GM19463 (cell line): ENCODE measurements around the gene ZNF563.
A peak's percentile ranks its signal among the peaks of the same experiment; 100 is the strongest.

Experiments used
- ATAC-seq: cut with Tn5 transposase; IDR thresholded peaks from one replicate; pipeline ENCODE4 v1.9.1; 2021; ENCODE audit warnings: mild to moderate bottlenecking, moderate library complexity; ENCODE audit not compliant: unreplicated experiment

The ZNF563 gene

GRCh38 chr19:12295191-12295590 is 38.2 kb downstream of the ZNF563 start:
- ATAC-seq = no peak

GRCh38 chr19:12294249-12295158 is 38.9 kb downstream of the ZNF563 start, which contains the start of gene ZNF44:
Gene ZNF44, minus strand, starts transcription at chr19:12294883. Its CDS starts 189 bp downstream, at chr19:12294694.
- peak; percentile 88 for ATAC-seq

- peak; percentile 62 for ATAC-seq
Observed at GRCh38 chr19:12293777-12294248, 39.6 kb downstream of the ZNF563 start.

- ATAC-seq = no peak
Observed at GRCh38 chr19:12289790-12290065, 43.7 kb downstream of the ZNF563 start.

GRCh38 chr19:12287958-12288500 is 45.4 kb downstream of the ZNF563 start:
- ATAC-seq = no peak

GRCh38 chr19:12284631-12285030 is 48.8 kb downstream of the ZNF563 start:
- ATAC-seq = no peak

GRCh38 chr19:12284226-12284625 is 49.2 kb downstream of the ZNF563 start:
- no peak for ATAC-seq

- no peak for ATAC-seq
Observed at GRCh38 chr19:12278713-12279112, 54.7 kb downstream of the ZNF563 start.

- no peak for ATAC-seq
Observed at GRCh38 chr19:12272980-12273901, 60.2 kb downstream of the ZNF563 start.

GRCh38 chr19:12272386-12272785 is 61.0 kb downstream of the ZNF563 start:
- ATAC-seq = no peak

GRCh38 chr19:12270854-12271253 is 62.6 kb downstream of the ZNF563 start:
- no peak for ATAC-seq
